ENCODE data around the gene TMEM253. TPM values are rescaled to one million over a fixed set of nuclear protein-coding genes. Genes with fewer than 3 reads are reported as not detected.

Gene TMEM253
- polyA plus RNA-seq, 1 donor, result 62.3 TPM

DNA sequence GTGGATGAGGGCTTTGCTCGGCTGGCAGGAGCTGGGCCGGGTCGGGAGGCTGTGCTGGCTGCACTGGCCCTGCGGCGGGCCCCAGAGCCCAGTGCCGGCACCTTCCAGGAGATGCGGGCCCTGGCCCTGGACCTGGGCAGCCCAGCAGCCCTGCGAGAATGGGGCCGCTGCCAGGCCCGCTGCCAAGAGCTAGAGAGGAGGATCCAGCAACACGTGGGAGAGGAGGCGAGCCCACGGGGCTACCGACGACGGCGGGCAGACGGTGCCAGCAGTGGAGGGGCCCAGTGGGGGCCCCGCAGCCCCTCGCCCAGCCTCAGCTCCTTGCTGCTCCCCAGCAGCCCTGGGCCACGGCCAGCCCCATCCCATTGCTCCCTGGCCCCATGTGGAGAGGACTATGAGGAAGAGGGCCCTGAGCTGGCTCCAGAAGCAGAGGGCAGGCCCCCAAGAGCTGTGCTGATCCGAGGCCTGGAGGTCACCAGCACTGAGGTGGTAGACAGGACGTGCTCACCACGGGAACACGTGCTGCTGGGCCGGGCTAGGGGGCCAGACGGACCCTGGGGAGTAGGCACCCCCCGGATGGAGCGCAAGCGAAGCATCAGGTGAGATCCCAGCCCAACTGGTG lies 19.2 kb upstream of the TMEM253 start:
- DNase-seq, result no peak
- no CpG with 5 or more reads among the region's 30 CpGs for WGBS (ENCODE audit: insufficient coverage, low lambda C conversion rate)
- Histone ChIP-seq H3K36me3 (ENCODE audit: control insufficient read depth, insufficient read depth, low read length) (peaks cover 85% of the 10 kb centered on the region), H3K4me1 (ENCODE audit: control insufficient read depth, insufficient read depth, low read length) (peaks cover 13% of the 10 kb centered on the region), H3K4me3 (ENCODE audit: low read length) (no peak overlapping the region), H3K9me3 (ENCODE audit: control insufficient read depth, low read depth, low read length) (no peaks in the 10 kb centered on the region), H3K27me3 (ENCODE audit: control insufficient read depth, insufficient read depth, low read length) (no peaks in the 10 kb centered on the region), H3K27ac (ENCODE audit: low read length) (no peak overlapping the region)

DNA sequence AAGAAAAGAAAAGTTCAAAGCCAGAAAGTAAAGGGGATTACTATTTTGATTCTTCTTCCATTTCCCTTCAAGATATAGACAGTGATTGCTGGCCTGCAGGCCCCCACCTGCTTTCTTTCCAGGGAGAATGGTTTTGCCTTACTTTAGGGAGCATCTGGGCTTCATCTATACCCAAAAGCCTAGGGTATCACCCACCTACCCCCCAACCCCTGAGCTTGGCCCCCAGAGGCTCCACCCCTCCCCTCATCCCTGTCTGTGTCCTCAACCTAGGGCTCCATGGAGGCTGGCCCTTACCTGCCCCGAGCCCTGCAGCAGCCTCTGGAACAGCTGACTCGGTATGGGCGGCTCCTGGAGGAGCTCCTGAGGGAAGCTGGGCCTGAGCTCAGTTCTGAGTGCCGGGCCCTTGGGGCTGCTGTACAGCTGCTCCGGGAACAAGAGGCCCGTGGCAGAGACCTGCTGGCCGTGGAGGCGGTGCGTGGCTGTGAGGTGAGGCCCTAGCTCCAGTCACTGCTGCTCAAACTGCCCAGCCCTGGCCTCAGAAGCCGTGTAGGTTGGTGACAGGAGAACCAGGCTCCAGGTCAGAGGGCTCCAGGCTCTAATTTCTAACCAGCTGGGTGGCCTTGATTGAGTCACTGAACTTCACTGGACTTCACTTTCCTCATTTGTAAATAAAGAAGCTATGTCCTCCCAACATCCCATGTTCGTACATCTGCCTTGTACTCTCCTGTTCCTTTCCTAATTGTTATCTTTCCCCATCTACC lies 17.1 kb upstream of the TMEM253 start:
- 80% methylated on average over 1 of the region's 11 CpGs for WGBS (ENCODE audit: insufficient coverage, low lambda C conversion rate)
- no peaks in the 10 kb centered on the region for H3K9me3 ChIP-seq (ENCODE audit: control insufficient read depth, low read depth, low read length)
- H3K4me1 ChIP-seq (ENCODE audit: control insufficient read depth, insufficient read depth, low read length), result peaks cover 13% of the 10 kb centered on the region
- peaks cover 84% of the 10 kb centered on the region for H3K36me3 ChIP-seq (ENCODE audit: control insufficient read depth, insufficient read depth, low read length)
- H3K27me3 ChIP-seq (ENCODE audit: control insufficient read depth, insufficient read depth, low read length), result no peaks in the 10 kb centered on the region
- H3K4me3 ChIP-seq (ENCODE audit: low read length), result no peak overlapping the region
- no peak for DNase-seq
- H3K27ac ChIP-seq (ENCODE audit: low read length), result no peak overlapping the region

DNA sequence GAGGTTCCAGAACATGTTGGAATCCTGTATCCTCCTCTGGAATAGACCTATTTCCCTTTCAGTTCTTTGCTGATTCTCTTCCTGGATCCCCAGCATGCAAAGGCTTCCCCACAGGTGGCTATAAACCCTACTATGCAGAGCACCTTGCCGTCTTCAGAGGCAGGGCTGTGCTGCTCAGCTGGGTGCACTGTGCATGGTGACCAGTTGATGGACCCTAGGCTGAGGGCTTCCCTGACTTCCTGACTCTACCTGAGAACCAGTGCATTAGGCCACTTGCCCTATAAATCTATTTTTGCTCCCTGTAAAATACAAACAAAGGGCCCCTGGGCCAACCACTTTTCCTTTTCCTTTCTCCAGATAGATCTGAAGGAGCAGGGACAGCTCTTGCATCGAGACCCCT lies 16.5 kb upstream of the TMEM253 start:
- Histone ChIP-seq H3K4me3 (ENCODE audit: low read length) (no peak overlapping the region), H3K27me3 (ENCODE audit: control insufficient read depth, insufficient read depth, low read length) (no peaks in the 10 kb centered on the region), H3K27ac (ENCODE audit: low read length) (no peak overlapping the region), H3K4me1 (ENCODE audit: control insufficient read depth, insufficient read depth, low read length) (peaks cover 13% of the 10 kb centered on the region), H3K9me3 (ENCODE audit: control insufficient read depth, low read depth, low read length) (no peaks in the 10 kb centered on the region), H3K36me3 (ENCODE audit: control insufficient read depth, insufficient read depth, low read length) (peaks cover 84% of the 10 kb centered on the region)
- no peak for DNase-seq
- WGBS (ENCODE audit: insufficient coverage, low lambda C conversion rate), result no CpG with 5 or more reads among the region's 2 CpGs

DNA sequence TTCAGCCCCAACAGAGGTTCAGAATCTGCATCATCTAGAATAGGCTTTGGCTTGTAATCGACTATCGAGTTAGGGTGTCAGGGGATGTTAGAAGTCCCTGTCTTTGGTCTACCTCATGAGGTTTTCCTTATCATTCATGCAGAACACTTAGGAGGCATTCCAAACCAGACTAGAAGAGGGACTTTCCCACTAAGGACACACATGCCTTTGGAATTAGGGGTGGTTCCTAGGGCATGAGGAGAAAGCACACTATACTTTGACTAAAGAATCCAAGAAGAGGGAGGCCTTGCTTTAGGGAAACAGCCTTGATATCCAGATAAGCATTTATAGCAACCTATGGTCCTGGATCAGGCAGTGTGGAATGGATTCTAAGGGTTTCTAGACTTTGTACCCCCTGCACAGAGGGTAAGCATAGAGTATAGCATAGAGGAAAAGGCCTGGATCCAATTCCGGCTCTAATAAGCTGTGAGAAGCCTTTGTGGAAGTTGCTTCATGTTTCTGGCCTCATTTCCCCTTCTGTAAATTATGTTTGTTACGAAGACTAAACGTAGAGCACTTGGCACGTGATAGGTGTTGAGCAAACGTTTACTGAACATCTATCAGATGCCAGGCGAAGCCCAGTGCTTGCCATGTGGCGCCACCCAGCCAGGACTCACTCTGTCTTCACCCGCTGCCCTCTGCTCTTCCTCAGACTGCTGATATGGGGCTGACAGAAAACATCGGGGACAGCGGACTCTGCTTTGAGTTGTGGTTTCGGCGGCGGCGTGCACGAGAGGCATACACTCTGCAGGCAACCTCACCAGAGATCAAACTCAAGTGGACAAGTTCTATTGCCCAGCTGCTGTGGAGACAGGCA lies 15.6 kb upstream of the TMEM253 start:
- peaks cover 13% of the 10 kb centered on the region for H3K4me1 ChIP-seq (ENCODE audit: control insufficient read depth, insufficient read depth, low read length)
- H3K4me3 ChIP-seq (ENCODE audit: low read length), result no peak overlapping the region
- H3K27me3 ChIP-seq (ENCODE audit: control insufficient read depth, insufficient read depth, low read length), result no peaks in the 10 kb centered on the region
- H3K36me3 ChIP-seq (ENCODE audit: control insufficient read depth, insufficient read depth, low read length), result peaks cover 85% of the 10 kb centered on the region
- H3K9me3 ChIP-seq (ENCODE audit: control insufficient read depth, low read depth, low read length), result no peaks in the 10 kb centered on the region
- WGBS (ENCODE audit: insufficient coverage, low lambda C conversion rate), result 80% methylated on average over 1 of the region's 17 CpGs
- peak in 1 of 2 donors; percentile 78 for DNase-seq
- H3K27ac ChIP-seq (ENCODE audit: low read length), result no peak overlapping the region

DNA sequence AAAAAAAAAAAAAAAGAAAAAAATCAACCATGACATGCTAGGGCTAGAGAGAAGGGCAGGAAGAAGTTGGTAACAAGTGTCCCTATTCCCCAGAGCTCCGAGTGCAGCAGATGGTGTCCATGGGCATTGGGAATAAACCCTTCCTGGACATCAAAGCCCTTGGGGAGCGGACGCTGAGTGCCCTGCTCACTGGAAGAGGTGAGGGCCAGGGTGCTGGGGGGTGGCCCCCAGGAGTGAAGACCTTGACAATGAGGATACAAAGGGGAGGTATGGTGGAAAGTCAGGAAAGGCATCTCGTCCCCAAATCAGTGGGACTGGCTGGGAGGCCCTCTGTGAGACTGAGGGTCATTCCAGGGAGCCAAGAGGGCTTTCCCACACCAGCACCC lies 14.0 kb upstream of the TMEM253 start:
- Histone ChIP-seq H3K36me3 (ENCODE audit: control insufficient read depth, insufficient read depth, low read length) (peaks cover 85% of the 10 kb centered on the region), H3K27me3 (ENCODE audit: control insufficient read depth, insufficient read depth, low read length) (no peaks in the 10 kb centered on the region), H3K9me3 (ENCODE audit: control insufficient read depth, low read depth, low read length) (peaks cover 3% of the 10 kb centered on the region), H3K4me1 (ENCODE audit: control insufficient read depth, insufficient read depth, low read length) (peaks cover 13% of the 10 kb centered on the region), H3K27ac (ENCODE audit: low read length) (no peak overlapping the region), H3K4me3 (ENCODE audit: low read length) (no peak overlapping the region)
- WGBS (ENCODE audit: insufficient coverage, low lambda C conversion rate), result no CpG with 5 or more reads among the region's 4 CpGs
- no peak for DNase-seq

DNA sequence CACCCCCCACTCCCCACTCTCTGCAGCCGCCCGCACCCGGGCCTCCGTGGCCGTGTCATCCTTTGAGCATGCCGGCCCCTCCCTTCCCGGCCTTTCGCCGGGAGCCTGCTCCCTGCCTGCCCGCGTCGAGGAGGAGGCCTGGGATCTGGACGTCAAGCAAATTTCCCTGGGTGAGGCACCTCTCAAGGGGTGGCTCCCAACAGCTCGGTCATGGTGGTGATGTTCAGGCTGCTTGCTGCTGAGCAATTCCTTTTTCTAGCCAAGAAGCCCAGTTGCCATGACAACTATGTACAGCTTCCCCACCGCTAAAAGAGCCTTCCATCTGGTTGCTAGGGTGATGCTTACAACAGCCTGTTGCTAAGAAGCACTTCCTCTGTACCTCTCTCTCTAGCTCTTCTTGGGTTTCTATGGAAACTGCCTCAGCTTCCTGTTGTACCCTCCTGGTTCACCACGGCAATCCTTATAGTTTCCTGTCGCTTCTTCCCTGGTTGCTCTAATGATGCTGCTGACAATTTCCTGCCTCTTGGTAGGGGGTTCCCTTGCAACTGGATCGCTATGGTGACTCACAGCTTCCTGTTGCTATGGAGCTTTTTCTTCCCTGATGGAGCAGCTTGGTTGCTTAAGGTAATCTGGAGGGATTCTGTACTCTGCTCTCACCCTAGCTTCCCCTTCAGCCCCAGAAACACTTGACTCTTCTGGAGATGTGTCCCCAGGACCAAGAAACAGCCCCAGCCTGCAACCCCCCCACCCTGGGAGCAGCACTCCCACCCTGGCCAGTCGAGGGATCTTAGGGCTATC lies 13.4 kb upstream of the TMEM253 start:
- H3K4me1 ChIP-seq (ENCODE audit: control insufficient read depth, insufficient read depth, low read length), result peaks cover 13% of the 10 kb centered on the region
- H3K27ac ChIP-seq (ENCODE audit: low read length), result no peak overlapping the region
- peaks cover 5% of the 10 kb centered on the region for H3K9me3 ChIP-seq (ENCODE audit: control insufficient read depth, low read depth, low read length)
- H3K36me3 ChIP-seq (ENCODE audit: control insufficient read depth, insufficient read depth, low read length), result peaks cover 83% of the 10 kb centered on the region
- WGBS (ENCODE audit: insufficient coverage, low lambda C conversion rate), result 20% methylated on average over 1 of the region's 19 CpGs
- DNase-seq, result peak in 1 of 2 donors; percentile 64
- no peaks in the 10 kb centered on the region for H3K27me3 ChIP-seq (ENCODE audit: control insufficient read depth, insufficient read depth, low read length)
- H3K4me3 ChIP-seq (ENCODE audit: low read length), result no peak overlapping the region

DNA sequence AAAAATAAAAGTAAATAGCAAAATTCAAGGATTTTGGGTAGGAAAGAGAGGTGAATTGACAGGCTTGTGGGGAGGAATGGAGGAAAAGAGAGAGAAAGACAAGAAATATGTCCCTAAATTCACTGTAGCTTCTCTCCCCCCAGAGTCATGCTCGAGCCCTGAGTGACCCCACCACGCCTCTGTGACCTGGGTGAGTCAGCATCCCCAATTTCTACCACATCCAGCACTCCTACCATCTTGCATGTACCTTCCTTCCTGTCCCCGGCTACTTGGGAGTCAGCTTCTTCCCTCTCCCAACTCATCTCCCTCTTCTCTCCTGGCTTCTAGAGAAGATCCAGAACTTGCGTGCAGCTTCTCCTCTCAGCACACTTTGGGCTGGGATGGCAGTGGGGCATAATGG lies 12.2 kb upstream of the TMEM253 start:
- no peak overlapping the region for H3K27ac ChIP-seq (ENCODE audit: low read length)
- peaks cover 8% of the 10 kb centered on the region for H3K9me3 ChIP-seq (ENCODE audit: control insufficient read depth, low read depth, low read length)
- no peak overlapping the region for H3K4me3 ChIP-seq (ENCODE audit: low read length)
- H3K4me1 ChIP-seq (ENCODE audit: control insufficient read depth, insufficient read depth, low read length), result peaks cover 19% of the 10 kb centered on the region
- H3K36me3 ChIP-seq (ENCODE audit: control insufficient read depth, insufficient read depth, low read length), result peaks cover 81% of the 10 kb centered on the region
- WGBS (ENCODE audit: insufficient coverage, low lambda C conversion rate), result 100% methylated on average over 1 of the region's 4 CpGs
- no peaks in the 10 kb centered on the region for H3K27me3 ChIP-seq (ENCODE audit: control insufficient read depth, insufficient read depth, low read length)
- DNase-seq, result no peak

DNA sequence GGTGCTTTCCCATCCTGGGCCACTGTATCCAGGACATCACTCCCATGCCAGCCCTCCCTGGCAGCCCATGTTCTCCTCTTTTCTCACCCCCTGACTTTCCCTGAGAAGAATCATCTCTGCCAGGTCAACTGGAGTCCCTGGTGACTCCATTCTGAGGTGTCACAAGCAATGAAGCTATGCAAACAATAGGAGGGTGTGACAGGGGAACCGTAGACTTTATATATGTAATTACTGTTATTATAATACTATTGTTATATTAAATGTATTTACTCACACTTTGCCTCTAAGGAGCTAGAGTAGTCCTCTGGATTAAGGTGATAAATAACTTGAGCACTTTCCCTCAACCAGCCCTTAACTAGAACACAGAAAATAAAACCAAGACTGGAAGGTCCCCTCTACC lies 11.6 kb upstream of the TMEM253 start:
- Histone ChIP-seq H3K36me3 (ENCODE audit: control insufficient read depth, insufficient read depth, low read length) (peaks cover 77% of the 10 kb centered on the region), H3K9me3 (ENCODE audit: control insufficient read depth, low read depth, low read length) (peaks cover 8% of the 10 kb centered on the region), H3K4me1 (ENCODE audit: control insufficient read depth, insufficient read depth, low read length) (peaks cover 25% of the 10 kb centered on the region), H3K27me3 (ENCODE audit: control insufficient read depth, insufficient read depth, low read length) (no peaks in the 10 kb centered on the region), H3K27ac (ENCODE audit: low read length) (no peak overlapping the region), H3K4me3 (ENCODE audit: low read length) (no peak overlapping the region)
- no peak for DNase-seq
- no CpG with 5 or more reads among the region's 1 CpG for WGBS (ENCODE audit: insufficient coverage, low lambda C conversion rate)

DNA sequence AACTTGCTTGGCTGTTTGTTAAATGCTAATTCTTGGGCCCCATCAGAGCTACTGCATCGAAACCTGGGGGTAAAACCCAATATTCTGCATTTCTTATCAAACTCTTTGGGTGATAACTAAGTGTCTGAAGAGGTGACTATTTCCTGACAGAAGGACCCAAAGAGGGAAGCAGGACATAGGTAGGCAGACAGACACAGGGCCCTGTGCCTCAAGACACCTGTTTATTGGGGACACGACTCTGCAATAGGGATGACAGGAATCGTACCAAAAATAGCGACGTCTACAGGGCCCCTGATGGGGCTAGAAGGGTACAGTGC lies 11.0 kb upstream of the TMEM253 start:
- Histone ChIP-seq H3K4me3 (ENCODE audit: low read length) (no peak overlapping the region), H3K36me3 (ENCODE audit: control insufficient read depth, insufficient read depth, low read length) (peaks cover 71% of the 10 kb centered on the region), H3K4me1 (ENCODE audit: control insufficient read depth, insufficient read depth, low read length) (peaks cover 23% of the 10 kb centered on the region), H3K27me3 (ENCODE audit: control insufficient read depth, insufficient read depth, low read length) (no peaks in the 10 kb centered on the region), H3K27ac (ENCODE audit: low read length) (no peak overlapping the region), H3K9me3 (ENCODE audit: control insufficient read depth, low read depth, low read length) (peaks cover 8% of the 10 kb centered on the region)
- no CpG with 5 or more reads among the region's 5 CpGs for WGBS (ENCODE audit: insufficient coverage, low lambda C conversion rate)
- DNase-seq, result no peak

Measured in large intestine (tissue), 3 donors.